K562 (cell line): ENCODE measurements around the gene SOX12. TPM values are rescaled to one million over a fixed set of nuclear protein-coding genes. Genes with fewer than 3 reads are reported as not detected.

Experiments
- ATAC-seq: fragments of 200-7000 bp; cut with Tn5 transposase; 3 replicates; pipeline ENCODE4 v1.9.1; 2020; ENCODE audit warnings: moderate library complexity
- BruUV-seq: library from RNA; stranded (reverse); fragments of 400-500 nt; replicated peaks from 2 replicates; lab custom pipeline; 2021; lab: Mats Ljungman, UMichigan
- CTCF ChIA-PET: fragments of 300-600 bp; formaldehyde crosslinking; extraction: SDS; loops from one replicate; lab custom pipeline; 2021; ENCODE audit warnings: low intra/inter-chr PET ratio; lab: Yijun Ruan, JAX
- POLR2A ChIA-PET: fragments of 300-600, 350-650 bp; sonication (Branson Sonifier 250); formaldehyde crosslinking; extraction: SDS; loops from one replicate; lab custom pipeline; 2021; ENCODE audit warnings: antibody characterized with exemption, inconsistent platforms; lab: Yijun Ruan, JAX
- DNase-seq, 4 experiments: peaks; one replicate each; pipeline versions ENCODE4 v3.0.0 to v3.0.0-alpha.2; 2011 to 2018; ENCODE audit warnings: low spot score in 3 of 4, mixed read lengths in 3 of 4; ENCODE audit errors: extremely low read depth in 1 of 4
- FAIRE-seq: peaks from 2 replicates; lab custom pipeline; 2011; peaks lifted over from hg19 to GRCh38; lab: Jason Lieb, UNC
- H2AFZ ChIP-seq: 2 replicates; pipeline ENCODE4 v1.6.0; 2011; ENCODE audit warnings: low read depth, low read length, control low read depth, inconsistent platforms
- H3K27ac ChIP-seq: fragments of 200-600 bp; 3 replicates; pipeline ENCODE4 v1.8.0; 2011; ENCODE audit warnings: low read depth, mild to moderate bottlenecking, control low read depth, inconsistent platforms, low read length, moderate library complexity, mixed read lengths; ENCODE audit errors: extremely low read depth
- H3K27me3 ChIP-seq, 2 experiments: fragments of 300-600 bp in 1 of 2; 2 replicates in 1 of 2; 3 replicates in 1 of 2; pipeline versions ENCODE4 v1.6.0 to v1.8.0; 2011; ENCODE audit warnings: inconsistent platforms in 2 of 2, low read length in 2 of 2, mild to moderate bottlenecking in 1 of 2, mixed read lengths in 1 of 2, moderate library complexity in 1 of 2; ENCODE audit not compliant: control insufficient read depth in 2 of 2, insufficient read depth in 2 of 2
- H3K36me3 ChIP-seq: fragments of 300-600 bp; 3 replicates; pipeline ENCODE4 v1.8.0; 2011; ENCODE audit warnings: mild to moderate bottlenecking, low read length, inconsistent platforms; ENCODE audit not compliant: control insufficient read depth, insufficient read depth
- H3K4me1 ChIP-seq, 2 experiments: fragments of 200-600 bp in 1 of 2; replicated peaks in 1 of 2; 2 replicates in 1 of 2; 3 replicates in 1 of 2; pipeline versions ENCODE4 v1.5.1 to v1.8.0; 2011; ENCODE audit warnings: inconsistent platforms in 2 of 2, low read length in 2 of 2, mild to moderate bottlenecking in 1 of 2, mixed read lengths in 1 of 2, moderate library complexity in 1 of 2; ENCODE audit not compliant: control insufficient read depth in 2 of 2, insufficient read depth in 2 of 2
- H3K4me2 ChIP-seq: 2 replicates; pipeline ENCODE4 v1.6.1; 2011; ENCODE audit warnings: low read length, control low read depth, inconsistent platforms, mixed read lengths; ENCODE audit not compliant: insufficient read depth
- H3K4me3 ChIP-seq: fragments of 200-600 bp; sonication (generic), shearing (Covaris generic); 2 replicates; pipeline ENCODE4 v1.5.1; 2016; ENCODE audit warnings: control low read depth, inconsistent platforms
- H3K79me2 ChIP-seq: fragments of 200-600 bp; 3 replicates; pipeline ENCODE4 v1.8.0; 2011; ENCODE audit warnings: low read length, inconsistent platforms; ENCODE audit not compliant: control insufficient read depth, insufficient read depth
- H3K9ac ChIP-seq, 2 experiments: 2 replicates each; pipeline versions ENCODE4 v1.6.0 to v1.6.1; 2011; ENCODE audit warnings: low read depth in 2 of 2, low read length in 2 of 2, control low read depth in 1 of 2, inconsistent platforms in 1 of 2, mild to moderate bottlenecking in 1 of 2, mixed read lengths in 1 of 2; ENCODE audit not compliant: insufficient read depth in 1 of 2
- H3K9me1 ChIP-seq: one replicate; pipeline ENCODE4 v1.6.0; 2011; ENCODE audit warnings: inconsistent platforms, mild to moderate bottlenecking, low read length, moderate library complexity; ENCODE audit not compliant: control insufficient read depth, insufficient read depth
- H3K9me3 ChIP-seq: replicated peaks from 2 replicates; pipeline ENCODE4 v1.5.1; 2011; ENCODE audit warnings: low read depth, low read length, inconsistent platforms; ENCODE audit not compliant: control insufficient read depth, insufficient read depth
- H4K20me1 ChIP-seq: replicated peaks from 2 replicates; pipeline ENCODE4 v1.6.1; 2011; ENCODE audit warnings: low read length, inconsistent platforms, mixed read lengths; ENCODE audit not compliant: control insufficient read depth, insufficient read depth
- JUND ChIP-seq, 2 experiments: IDR thresholded peaks; 2 replicates in 1 of 2; 3 replicates in 1 of 2; pipeline ENCODE4 v1.6.1; 2011; ENCODE audit warnings: borderline replicate concordance in 2 of 2, low read depth in 2 of 2, low read length in 2 of 2, improper control_type of control experiment in 1 of 2, missing biosample characterization in 1 of 2, missing genetic modification characterization in 1 of 2, missing genetic modification reagents in 1 of 2
- KDM5B ChIP-seq: fragments of 200-600 bp; sonication (generic); IDR thresholded peaks from 2 replicates; pipeline ENCODE4 v1.6.1; 2012; ENCODE audit warnings: low read depth, mild to moderate bottlenecking, moderate library complexity, low read length, control low read depth, inconsistent platforms; ENCODE audit not compliant: insufficient replicate concordance
- MAFG ChIP-seq: fragments of 450-650 bp; conservative IDR thresholded peaks from 2 replicates; pipeline ENCODE4 v1.6.1; 2016; ENCODE audit warnings: missing genetic modification characterization, missing compliant biosample characterization
- NR4A1 ChIP-seq, 2 experiments: fragments of 250-450 bp in 1 of 2; fragments of 450-650 bp in 1 of 2; sonication (Bioruptor Pico) in 1 of 2; IDR thresholded peaks; 2 replicates each; pipeline versions ENCODE4 v1.4.0 to v1.6.1; 2016 to 2020; ENCODE audit warnings: mild to moderate bottlenecking in 2 of 2, missing compliant biosample characterization in 1 of 2, missing genetic modification characterization in 1 of 2, moderate library complexity in 1 of 2
- RBFOX2 ChIP-seq: fragments of 200-400 bp; formaldehyde crosslinking; IDR thresholded peaks from 2 replicates; pipeline ENCODE4 v1.6.1; 2017; ENCODE audit warnings: low read depth, mild to moderate bottlenecking, low read length, moderate library complexity
- TGIF2 ChIP-seq: sonication (generic); formaldehyde crosslinking; IDR thresholded peaks from 2 replicates; pipeline ENCODE4 v1.8.1; 2022; ENCODE audit warnings: mild to moderate bottlenecking, missing genetic modification reagents, moderate library complexity
- ZBTB40 ChIP-seq, 2 experiments: fragments of 450-650 bp in 1 of 2; sonication (generic) in 1 of 2; formaldehyde crosslinking in 1 of 2; IDR thresholded peaks; 2 replicates each; pipeline versions ENCODE4 v1.7.1 to v1.9.0; 2016 to 2022; ENCODE audit warnings: inconsistent platforms in 1 of 2, mild to moderate bottlenecking in 1 of 2, missing genetic modification reagents in 1 of 2
- ZNF584 ChIP-seq: fragments of 200-800 bp; sonication (Bioruptor generic); IDR thresholded peaks from 2 replicates; pipeline ENCODE4 v1.6.1; 2016; ENCODE audit warnings: low read depth, mild to moderate bottlenecking, missing genetic modification characterization, missing compliant biosample characterization
- ZNF830 ChIP-seq: fragments of 250-450 bp; sonication (Bioruptor Pico); IDR thresholded peaks from 2 replicates; pipeline ENCODE4 v1.5.0; 2021; ENCODE audit warnings: mild to moderate bottlenecking
- WGBS: fragments of 100-300 bp; shearing (Covaris generic); methylation state at CpG from one replicate; pipeline ENCODE4 v1.1.6; 2016; ENCODE audit warnings: low coverage, mixed read lengths; ENCODE audit not compliant: insufficient coverage; ENCODE audit errors: missing lambda C conversion rate; 5-methylcytosine and 5-hydroxymethylcytosine counted together
- in situ Hi-C: fragments of 300-500 bp; cut with MboI; formaldehyde crosslinking; loops from 4 replicates; pipeline ENCODE4 v1.15.0; 2018; ENCODE audit warnings: inconsistent platforms, mixed read lengths
- intact Hi-C: fragments of 100-400 bp; cut with micrococcal nuclease; formaldehyde crosslinking; loops from 2 replicates; pipeline ENCODE4 v1.14.2; 2022
- polyA plus RNA-seq, 8 experiments: library from polyadenylated mRNA; depleted of rRNA in 4 of 8; stranded (reverse) in 5 of 8; unstranded in 3 of 8; fragments of >200 nt; fragmentation: Nextera tagmentation in 2 of 8; fragmentation: Illumina TruSeq in 1 of 8; extraction: Ambion mirVana in 2 of 8; extraction: Trizol in 1 of 8; gene quantifications; 2 replicates each; pipeline versions ENCODE4 v1.2.1 to v1.2.3, GENCODE V29; 2011 to 2014; ENCODE audit warnings: inconsistent platforms in 1 of 8, missing spikeins in 1 of 8
- total RNA-seq, 7 experiments: library from RNA; depleted of rRNA in 6 of 7; stranded (reverse); fragments of >200 nt in 6 of 7; fragmentation: Illumina TruSeq in 2 of 7; extraction: Trizol in 2 of 7; gene quantifications; 2 replicates each; pipeline versions ENCODE4 v1.2.1 to v1.2.3, GENCODE V29; 2011 to 2021; ENCODE audit warnings: low replicate concordance in 1 of 7

The SOX12 gene
- total and polyA plus RNA-seq, 9 of the 15 experiments (the other 6 are each of a cell fraction or from before 2014, with no cell fraction given) = 0.42 to 26.3 (median 2.6) TPM

GRCh38 chr20:363319-364078, 38.1 kb downstream of the SOX12 start:
- H4K20me1 ChIP-seq = no peaks in the 10 kb centered on the region
- CTCF ChIA-PET = no interaction called here
- peaks cover 31 to 37% of the 10 kb centered on the region in 2 experiments; a peak in 4 of 5 replicates for H3K4me1 ChIP-seq
- peak; percentile 73 for ATAC-seq
- in situ Hi-C loops = no loop called here
- no peaks in the 10 kb centered on the region for H3K79me2 ChIP-seq
- H3K36me3 ChIP-seq = no peaks in the 10 kb centered on the region
- intact Hi-C loops = no loop called here
- H3K9me3 ChIP-seq = no peaks in the 10 kb centered on the region
- POLR2A ChIA-PET = interaction anchor here (0.7 to 3.3 kb wide), 10 partner anchors 9 to 168 kb away, joined by 3 to 23 read pairs (median 5); partner anchors contain the start of genes NRSN2 and TRIB3
- H3K4me2 ChIP-seq = peak overlapping the region; percentile 26; the same call in 1 of the 2 replicates
- 39% methylated on average over 10 of the region's 13 CpGs for WGBS
- no peak overlapping the region for H3K4me3 ChIP-seq
- peak in 2 of 4 experiments; percentile 40 to 73 for DNase-seq
- H3K9ac ChIP-seq = peak overlapping the region; percentile 40 to 84; a peak in 3 of 4 replicates
- FAIRE-seq = peak; percentile 46
- no TSS peak for BruUV-seq
- peak overlapping the region; percentile 66 for H3K27ac ChIP-seq
- peak overlapping the region; percentile 49 for H2AFZ ChIP-seq
- H3K9me1 ChIP-seq = no peaks in the 10 kb centered on the region
- H3K27me3 ChIP-seq = no peaks in the 10 kb centered on the region
- peak; percentile 87 for TF ChIP-seq JUND (IDR thresholded peaks at IDR 0.05; ENCODE audit: borderline replicate concordance, low read depth, low read length)
- peak; percentile 76; the same call in 1 of the 3 replicates for TF ChIP-seq JUND (tag; IDR thresholded peaks at IDR 0.05; ENCODE audit: borderline replicate concordance, low read depth, low read length)
- TF ChIP-seq MAFG = 0 out of 2 replicates have a peak, but pooled peaks have one; percentile 4
- peak; percentile 61 for TF ChIP-seq RBFOX2
- TF ChIP-seq KDM5B = peak; percentile 37
- peak; percentile 36; the same call in 1 of the 2 replicates for TF ChIP-seq ZNF830 (CRISPR knock-in tag)
- TF ChIP-seq ZBTB40 (IDR thresholded peaks at IDR 0.05) = no peak
- 0 out of 2 replicates have a peak, but pooled peaks have one; percentile 40 for TF ChIP-seq ZBTB40 (CRISPR knock-in tag; IDR thresholded peaks at IDR 0.05)
- TF ChIP-seq TGIF2 (CRISPR knock-in tag) = no peak
- 0 out of 2 replicates have a peak, but pooled peaks have one; percentile 60 for TF ChIP-seq ZNF584
- no peak for TF ChIP-seq NR4A1 (CRISPR knock-in tag; IDR thresholded peaks at IDR 0.05)
- TF ChIP-seq NR4A1 (tag; IDR thresholded peaks at IDR 0.05) = peak; percentile 62; the same call in 1 of the 2 replicates
